Measurements from ENCODE around the gene MACROD1.

DNA sequence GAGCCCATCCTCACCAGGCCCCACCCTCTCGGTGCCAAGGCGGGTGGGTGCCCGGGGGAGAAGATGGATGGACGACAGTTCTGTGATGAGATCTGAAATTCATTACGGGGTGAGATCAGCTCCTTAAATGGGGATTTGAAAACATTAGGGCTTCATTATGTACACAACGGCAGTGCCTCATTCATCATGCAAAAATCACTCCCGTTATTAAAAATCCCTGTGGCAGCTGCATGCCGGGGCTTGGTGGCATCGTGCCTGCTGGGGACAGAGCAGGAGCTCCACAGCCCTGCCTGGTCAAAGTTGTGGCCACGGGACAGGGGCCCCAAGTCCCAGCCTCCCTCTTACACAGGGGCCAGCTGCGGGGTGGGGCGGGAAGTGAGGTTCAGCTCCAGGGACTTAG, 159.5 kb downstream of the MACROD1 start:
- TF ChIP-seq CTCF (IDR thresholded peaks at IDR 0.05) (no peak), POLR2AphosphoS5 (IDR thresholded peaks at IDR 0.05; ENCODE audit: insufficient read depth in 1 of 2, low read depth in 1 of 2) (no peak), POLR2A (IDR thresholded peaks at IDR 0.05) (no peak)
